GM10248 (cell line): ENCODE measurements around the gene DGKG.

Experiments
- CTCF ChIA-PET: fragments of 300-600 bp; sonication (Branson Sonifier 250); formaldehyde crosslinking; extraction: SDS; loops from one replicate; lab custom pipeline; 2021; ENCODE audit warnings: antibody characterized with exemption; lab: Yijun Ruan, JAX
- POLR2A ChIA-PET: fragments of 350-650 bp; sonication (Branson Sonifier 250); formaldehyde crosslinking; extraction: SDS; loops from one replicate; lab custom pipeline; 2020; ENCODE audit warnings: antibody characterized with exemption; lab: Yijun Ruan, JAX
- DNase-seq: peaks from one replicate; pipeline ENCODE4 v3.0.0; 2012; ENCODE audit errors: extremely low spot score
- CTCF ChIP-seq: IDR thresholded peaks from 2 replicates; pipeline ENCODE4 v1.5.1; 2012; ENCODE audit warnings: mild to moderate bottlenecking, low read depth; ENCODE audit errors: extremely low read depth, missing control alignments, control extremely low read depth

The DGKG gene

GRCh38 chr3:186117521-186118134 is 244.4 kb downstream of the DGKG start:
- POLR2A ChIA-PET = no interaction called here
- TF ChIP-seq CTCF = no peak
- CTCF ChIA-PET = interaction anchor here (1.1 to 1.2 kb wide), 3 partner anchors 9 to 124 kb away, joined by 3 read pairs; partner anchors contain the start of gene ETV5
- no peak for DNase-seq

- CTCF ChIA-PET = no interaction called here
- no peak for DNase-seq
- TF ChIP-seq CTCF = no peak
- POLR2A ChIA-PET = no interaction called here
These were observed 246.6 kb downstream of the DGKG start for GRCh38 chr3:186115239-186115996.

GRCh38 chr3:186110975-186111974 is 250.8 kb downstream of the DGKG start:
- POLR2A ChIA-PET = no interaction called here
- no peak for TF ChIP-seq CTCF
- DNase-seq = no peak
- CTCF ChIA-PET = interaction anchor here (0.7 to 2.1 kb wide), 6 partner anchors 16 to 168 kb away, joined by 3 to 5 read pairs (median 3); no protein-coding TSS in a partner anchor

- no peak for TF ChIP-seq CTCF
- no peak for DNase-seq
- POLR2A ChIA-PET = interaction anchor here (1.6 kb wide), 1 partner anchor 460 kb away, joined by 3 read pairs; the partner anchor contains the start of gene DNAJB11
- CTCF ChIA-PET = interaction anchor here (0.8 to 2.1 kb wide), 6 partner anchors 17 to 430 kb away, joined by 3 to 6 read pairs (median 4); no protein-coding TSS in a partner anchor
These were observed 251.9 kb downstream of the DGKG start for GRCh38 chr3:186109897-186110803.

- TF ChIP-seq CTCF = no peak
- POLR2A ChIA-PET = interaction anchor here (1.6 kb wide), 1 partner anchor 461 kb away, joined by 3 read pairs; the partner anchor contains the start of gene DNAJB11
- CTCF ChIA-PET = interaction anchor here (0.6 to 1.5 kb wide), 7 partner anchors 9 to 431 kb away, joined by 3 to 6 read pairs (median 3); no protein-coding TSS in a partner anchor
These were observed 252.8 kb downstream of the DGKG start, which contains the start of gene ETV5 for GRCh38 chr3:186108941-186109865. ETV5 (minus strand) TSS chr3:186109089; CDS start chr3:186105868, 3,221 bp downstream.

More at GRCh38 chr3:186108941-186109865, 252.8 kb downstream of the DGKG start, which contains the start of gene ETV5:
- peak; percentile 98 for DNase-seq
